ENCODE results near the gene SBF2.

The SBF2 gene

GRCh38 chr11:9859554-9860305 lies 434.3 kb downstream of the SBF2 start:
- no peak for DNase-seq

- DNase-seq, result no peak
Measured at GRCh38 chr11:9858822-9859221, 435.2 kb downstream of the SBF2 start.

GRCh38 chr11:9858218-9858617 lies 435.8 kb downstream of the SBF2 start:
- DNase-seq, result no peak

GRCh38 chr11:9855579-9856287 lies 438.3 kb downstream of the SBF2 start:
- no peak for DNase-seq

GRCh38 chr11:9853929-9854552 lies 440.0 kb downstream of the SBF2 start:
- DNase-seq, result no peak

- no peak for DNase-seq
Measured at GRCh38 chr11:9852465-9852864, 441.6 kb downstream of the SBF2 start.

- no peak for DNase-seq
Measured at GRCh38 chr11:9851366-9851765, 442.7 kb downstream of the SBF2 start.

GRCh38 chr11:9850224-9850895 lies 443.7 kb downstream of the SBF2 start:
- no peak for DNase-seq

- DNase-seq, result no peak
Measured at GRCh38 chr11:9849389-9849788, 444.6 kb downstream of the SBF2 start.

GRCh38 chr11:9847636-9848035 lies 446.4 kb downstream of the SBF2 start:
- no peak for DNase-seq

- no peak for DNase-seq
Measured at GRCh38 chr11:9842923-9843322, 451.1 kb downstream of the SBF2 start.

- no peak for DNase-seq
Measured at GRCh38 chr11:9840460-9841004, 453.5 kb downstream of the SBF2 start.

- DNase-seq, result no peak
Measured at GRCh38 chr11:9839550-9839949, 454.5 kb downstream of the SBF2 start.

- DNase-seq, result no peak
Measured at GRCh38 chr11:9838961-9839360, 455.1 kb downstream of the SBF2 start.

GRCh38 chr11:9838229-9838628 lies 455.8 kb downstream of the SBF2 start:
- no peak for DNase-seq

GRCh38 chr11:9834291-9834690 lies 459.7 kb downstream of the SBF2 start:
- no peak for DNase-seq

- no peak for DNase-seq
Measured at GRCh38 chr11:9831122-9831521, 462.9 kb downstream of the SBF2 start.

GRCh38 chr11:9827708-9828107 lies 466.3 kb downstream of the SBF2 start:
- DNase-seq, result no peak

GRCh38 chr11:9826390-9826789 lies 467.6 kb downstream of the SBF2 start:
- no peak for DNase-seq

GRCh38 chr11:9825895-9826294 lies 468.1 kb downstream of the SBF2 start:
- DNase-seq, result no peak

GRCh38 chr11:9825315-9825714 lies 468.7 kb downstream of the SBF2 start:
- DNase-seq, result no peak

GRCh38 chr11:9823887-9824385 lies 470.1 kb downstream of the SBF2 start:
- no peak for DNase-seq

All from nucleus accumbens (tissue), 56 donors.